Renal pelvis (tissue), 4 donors: ENCODE measurements around the gene MBNL1. TPM values are rescaled to one million over a fixed set of nuclear protein-coding genes. Genes with fewer than 3 reads are reported as not detected.

Experiments used
- DNase-seq: peaks from one replicate; pipeline ENCODE4 v3.0.0-alpha.2; 2013
- polyA plus RNA-seq, 3 donors: library from polyadenylated mRNA; unstranded; fragments of 120-200 nt; gene quantifications; one replicate each; pipeline ENCODE4 v1.2.1, GENCODE V29; 2013; ENCODE audit not compliant: insufficient read length in 3 of 3

The MBNL1 gene
- polyA plus RNA-seq, 3 donors = 45.5 to 52.1 (median 45.9) TPM

- peak; percentile 63 for DNase-seq
These were observed 1.4 kb downstream of the MBNL1 start for GRCh38 chr3:152269831-152270734.

GRCh38 chr3:152270937-152271336 is 2.2 kb downstream of the MBNL1 start:
- DNase-seq = no peak

GRCh38 chr3:152271501-152272236 is 2.9 kb downstream of the MBNL1 start:
- DNase-seq = no peak

GRCh38 chr3:152272771-152273242 is 4.1 kb downstream of the MBNL1 start:
- no peak for DNase-seq

GRCh38 chr3:152276681-152277080 is 8.0 kb downstream of the MBNL1 start:
- DNase-seq = no peak

- no peak for DNase-seq
These were observed 8.5 kb downstream of the MBNL1 start for GRCh38 chr3:152277198-152277597.

- DNase-seq = no peak
These were observed 10.2 kb downstream of the MBNL1 start for GRCh38 chr3:152278756-152279427.

GRCh38 chr3:152279479-152279878 is 10.8 kb downstream of the MBNL1 start:
- DNase-seq = no peak

- no peak for DNase-seq
These were observed 11.8 kb downstream of the MBNL1 start for GRCh38 chr3:152280539-152280938.

- no peak for DNase-seq
These were observed 12.5 kb downstream of the MBNL1 start for GRCh38 chr3:152281133-152281713.

- no peak for DNase-seq
These were observed 14.1 kb downstream of the MBNL1 start for GRCh38 chr3:152282813-152283212.

GRCh38 chr3:152283492-152284381 is 15.0 kb downstream of the MBNL1 start:
- no peak for DNase-seq

GRCh38 chr3:152284906-152285305 is 16.2 kb downstream of the MBNL1 start:
- DNase-seq = no peak

- DNase-seq = no peak
These were observed 16.8 kb downstream of the MBNL1 start for GRCh38 chr3:152285509-152285908.

- DNase-seq = no peak
These were observed 19.3 kb downstream of the MBNL1 start for GRCh38 chr3:152287898-152288576.

- no peak for DNase-seq
These were observed 20.0 kb downstream of the MBNL1 start for GRCh38 chr3:152288681-152289080.

- DNase-seq = no peak
These were observed 21.0 kb downstream of the MBNL1 start for GRCh38 chr3:152289708-152290107.

GRCh38 chr3:152290374-152290773 is 21.6 kb downstream of the MBNL1 start:
- DNase-seq = no peak

GRCh38 chr3:152291238-152291637 is 22.5 kb downstream of the MBNL1 start:
- DNase-seq = no peak

GRCh38 chr3:152291649-152292066 is 22.9 kb downstream of the MBNL1 start:
- DNase-seq = no peak
